GM06990 (cell line): ENCODE data around the gene CLSTN2.

Experiments used
- DNase-seq: peaks from one replicate; pipeline ENCODE4 v3.0.0-alpha.2; 2011; ENCODE audit not compliant: insufficient read length; ENCODE audit errors: extremely low read depth
- H3K27me3 ChIP-seq: replicated peaks from 2 replicates; pipeline ENCODE4 v1.6.0; 2011; ENCODE audit warnings: low read length; ENCODE audit not compliant: control insufficient read depth, insufficient read depth
- H3K36me3 ChIP-seq: 2 replicates; pipeline ENCODE4 v1.5.1; 2011; ENCODE audit warnings: low read length; ENCODE audit not compliant: control insufficient read depth, insufficient read depth
- H3K4me3 ChIP-seq: replicated peaks from 2 replicates; pipeline ENCODE4 v1.5.1; 2011; ENCODE audit warnings: low read depth, mild to moderate bottlenecking, control low read depth, low read length
- CTCF ChIP-seq: IDR thresholded peaks from 2 replicates; pipeline ENCODE4 v1.5.1; 2011; ENCODE audit warnings: low read length, control low read depth, mild to moderate bottlenecking, inconsistent platforms; ENCODE audit not compliant: insufficient read depth, poor library complexity, severe bottlenecking

Gene CLSTN2

GRCh38 chr3:140343211-140344081 is 408.5 kb downstream of the CLSTN2 start:
- no peak overlapping the region for H3K4me3 ChIP-seq
- no peaks in the 10 kb centered on the region for H3K36me3 ChIP-seq
- no peak for DNase-seq
- no peaks in the 10 kb centered on the region for H3K27me3 ChIP-seq
- TF ChIP-seq CTCF: no peak

GRCh38 chr3:140344082-140344454 is 409.1 kb downstream of the CLSTN2 start:
- no peak for TF ChIP-seq CTCF
- no peaks in the 10 kb centered on the region for H3K36me3 ChIP-seq
- H3K4me3 ChIP-seq: no peak overlapping the region
- no peaks in the 10 kb centered on the region for H3K27me3 ChIP-seq
- no peak for DNase-seq

GRCh38 chr3:140344601-140345205 is 409.7 kb downstream of the CLSTN2 start:
- Histone ChIP-seq H3K4me3 (no peak overlapping the region), H3K36me3 (no peaks in the 10 kb centered on the region), H3K27me3 (no peaks in the 10 kb centered on the region)
- no peak for TF ChIP-seq CTCF
- DNase-seq: no peak

GRCh38 chr3:140347151-140347550 is 412.2 kb downstream of the CLSTN2 start:
- H3K36me3 ChIP-seq: no peaks in the 10 kb centered on the region
- no peak for TF ChIP-seq CTCF
- H3K27me3 ChIP-seq: no peaks in the 10 kb centered on the region
- DNase-seq: no peak
- no peak overlapping the region for H3K4me3 ChIP-seq

GRCh38 chr3:140349938-140350337 is 415.0 kb downstream of the CLSTN2 start:
- no peak for DNase-seq
- Histone ChIP-seq H3K36me3 (no peaks in the 10 kb centered on the region), H3K27me3 (no peaks in the 10 kb centered on the region), H3K4me3 (no peak overlapping the region)
- no peak for TF ChIP-seq CTCF

GRCh38 chr3:140351466-140351865 is 416.5 kb downstream of the CLSTN2 start:
- Histone ChIP-seq H3K4me3 (no peak overlapping the region), H3K27me3 (no peaks in the 10 kb centered on the region), H3K36me3 (no peaks in the 10 kb centered on the region)
- TF ChIP-seq CTCF: no peak
- no peak for DNase-seq
